Neural progenitor cell (in vitro differentiated cells): Measurements from ENCODE around the gene SEC63.

ENCODE experiments used
- CTCF ChIP-seq: fragments of 200-600 bp; sonication (generic); IDR thresholded peaks from 2 replicates; pipeline ENCODE4 v1.5.1; 2017; ENCODE audit warnings: antibody characterized with exemption, mild to moderate bottlenecking
- EZH2phosphoT487 ChIP-seq: fragments of 200-600 bp; sonication (generic); IDR thresholded peaks from 2 replicates; pipeline ENCODE4 v1.6.1; 2017; ENCODE audit warnings: antibody characterized with exemption

- TF ChIP-seq CTCF (no peak), EZH2phosphoT487 (no peak)
These were observed 27.7 kb upstream of the SEC63 start for GRCh38 chr6:107985701-107986100.
